Right lobe of liver (tissue), 6 donors: ENCODE data around the gene ENOX1. TPM values are rescaled to one million over a fixed set of nuclear protein-coding genes. Genes with fewer than 3 reads are reported as not detected.

ENCODE experiments used
- ATAC-seq, 4 donors: fragments of 200-7000 bp; cut with Tn5 transposase; one replicate each; pipeline ENCODE4 v1.9.1; 2020; ENCODE audit warnings: mild to moderate bottlenecking in 4 of 4, moderate library complexity in 4 of 4
- DNase-seq, 3 donors: peaks; one replicate each; pipeline ENCODE4 v3.0.0-alpha.2; 2020
- H3K27ac ChIP-seq, 3 donors: fragments of 200-600 bp; one replicate each; pipeline ENCODE4 v1.8.0; 2022
- H3K27me3 ChIP-seq, 2 donors: fragments of 200-600 bp; one replicate each; pipeline ENCODE4 v1.8.0; 2022
- H3K36me3 ChIP-seq, 4 donors: fragments of 200-600 bp; sonication (generic) in 1 of 4; one replicate each; pipeline versions ENCODE4 v1.5.1 to v1.8.0; 2017 to 2022; ENCODE audit warnings: control low read depth in 1 of 4
- H3K4me1 ChIP-seq, 4 donors: fragments of 200-600 bp; sonication (generic) in 1 of 4; one replicate each; pipeline versions ENCODE4 v1.5.1 to v1.8.0; 2017 to 2022; ENCODE audit warnings: control low read depth in 1 of 4
- H3K4me3 ChIP-seq, 3 donors: fragments of 200-600 bp; one replicate each; pipeline ENCODE4 v1.8.0; 2022
- H3K9me3 ChIP-seq, 4 donors: fragments of 200-600 bp; sonication (generic) in 1 of 4; one replicate each; pipeline versions ENCODE4 v1.5.1 to v1.8.0; 2017 to 2022; ENCODE audit warnings: control low read depth in 1 of 4
- CTCF ChIP-seq, 4 donors: fragments of 200-600 bp in 3 of 4; fragments of 450-650 bp in 1 of 4; IDR thresholded peaks; one replicate each; pipeline versions ENCODE4 v1.5.1 to v1.8.0; 2016 to 2022; ENCODE audit warnings: antibody characterized with exemption in 4 of 4, mild to moderate bottlenecking in 2 of 4
- POLR2A ChIP-seq: fragments of 450-650 bp; IDR thresholded peaks from one replicate; pipeline ENCODE4 v1.6.1; 2017; ENCODE audit warnings: antibody characterized with exemption, mild to moderate bottlenecking
- WGBS: methylation state at CpG from one replicate; pipeline ENCODE4 v1.1.6; 2018; ENCODE audit warnings: low coverage, low lambda C conversion rate; ENCODE audit not compliant: insufficient coverage; ENCODE audit errors: missing lambda C conversion rate; 5-methylcytosine and 5-hydroxymethylcytosine counted together
- intact Hi-C, 2 donors: fragments of 100-400 bp; cut with DNase I; formaldehyde crosslinking; loops; one replicate each; pipeline versions ENCODE4 v1.11.2 to v1.14.1; 2022
- total RNA-seq, 6 experiments: library from RNA; depleted of rRNA in 2 of 6; stranded (reverse); fragments of >200 nt in 2 of 6; fragmentation: NEBNext Ultra II Directional in 3 of 6; extraction: Animal tissue kit (Norgen Biotek cat#: 25700) in 3 of 6; gene quantifications; one replicate each; pipeline versions ENCODE4 v1.1.0 to v1.2.4, GENCODE V29; 2016 to 2023
- donor health status: DM: no; HTN: yes; CAD: no.
- donor health status: DM: no; HTN: no; CAD: no.
- donor health status: DM: no; HTN: no; CAD: no.
- donor health status: DM: no; HTN: yes; CAD: no.
- donor health status: DM: no; HTN: yes; CAD: no.

ENOX1 gene
- total RNA-seq, 6 experiments from 2014 or later = 0.07 to 0.16 TPM; not detected in 4

GRCh38 chr13:43492745-43493144 lies 294.0 kb downstream of the ENOX1 start:
- ATAC-seq (no peak), DNase-seq (no peak)
- H3K9me3 ChIP-seq = no peaks in the 10 kb centered on the region
- H3K4me3 ChIP-seq = no peak overlapping the region
- intact Hi-C loops = no loop called here
- H3K27me3 ChIP-seq = no peaks in the 10 kb centered on the region
- no peaks in the 10 kb centered on the region for H3K36me3 ChIP-seq
- H3K4me1 ChIP-seq = no peaks in the 10 kb centered on the region
- TF ChIP-seq CTCF (IDR thresholded peaks at IDR 0.05) (no peak), POLR2A (no peak)
- H3K27ac ChIP-seq = no peak overlapping the region

GRCh38 chr13:43492311-43492710 lies 294.5 kb downstream of the ENOX1 start:
- TF ChIP-seq POLR2A = no peak
- no peak for TF ChIP-seq CTCF (IDR thresholded peaks at IDR 0.05)
- WGBS = 87% methylated on average over 2 of the region's 2 CpGs
- H3K9me3 ChIP-seq = no peaks in the 10 kb centered on the region
- no peak for ATAC-seq
- no peaks in the 10 kb centered on the region for H3K27me3 ChIP-seq
- no peaks in the 10 kb centered on the region for H3K4me1 ChIP-seq
- DNase-seq = no peak
- intact Hi-C loops = no loop called here
- no peaks in the 10 kb centered on the region for H3K36me3 ChIP-seq
- no peak overlapping the region for H3K27ac ChIP-seq
- no peak overlapping the region for H3K4me3 ChIP-seq

GRCh38 chr13:43489233-43489632 lies 297.5 kb downstream of the ENOX1 start:
- no peak overlapping the region for H3K4me3 ChIP-seq
- no peak for TF ChIP-seq CTCF (IDR thresholded peaks at IDR 0.05)
- no peak for TF ChIP-seq POLR2A
- DNase-seq = no peak
- no peaks in the 10 kb centered on the region for H3K36me3 ChIP-seq
- no peak overlapping the region for H3K27ac ChIP-seq
- intact Hi-C loops = no loop called here
- no peak for ATAC-seq
- no peaks in the 10 kb centered on the region for H3K27me3 ChIP-seq
- WGBS = no CpG with 5 or more reads among the region's 3 CpGs
- no peaks in the 10 kb centered on the region for H3K9me3 ChIP-seq
- H3K4me1 ChIP-seq = no peaks in the 10 kb centered on the region

- H3K4me1 ChIP-seq = no peaks in the 10 kb centered on the region
- no peak overlapping the region for H3K4me3 ChIP-seq
- H3K36me3 ChIP-seq = no peaks in the 10 kb centered on the region
- H3K9me3 ChIP-seq = no peaks in the 10 kb centered on the region
- DNase-seq = no peak
- no peak for ATAC-seq
- WGBS = 84% methylated on average over 2 of the region's 2 CpGs
- H3K27ac ChIP-seq = no peak overlapping the region
- intact Hi-C loops = no loop called here
- TF ChIP-seq CTCF (IDR thresholded peaks at IDR 0.05) (no peak), POLR2A (no peak)
- H3K27me3 ChIP-seq = no peaks in the 10 kb centered on the region
Measured at GRCh38 chr13:43487885-43488284, 298.9 kb downstream of the ENOX1 start.

GRCh38 chr13:43487461-43487860 lies 299.3 kb downstream of the ENOX1 start:
- 49% methylated on average over 3 of the region's 3 CpGs for WGBS

More at GRCh38 chr13:43487461-43487860, 299.3 kb downstream of the ENOX1 start:
- Histone ChIP-seq H3K4me3 (no peak overlapping the region), H3K4me1 (no peaks in the 10 kb centered on the region), H3K27me3 (no peaks in the 10 kb centered on the region), H3K36me3 (no peaks in the 10 kb centered on the region), H3K9me3 (no peaks in the 10 kb centered on the region), H3K27ac (no peak overlapping the region)
- DNase-seq = no peak
- intact Hi-C loops = no loop called here
- ATAC-seq = no peak
- TF ChIP-seq POLR2A = no peak
